Fibroblast of skin of right biceps (primary cell): ENCODE data around the gene WDHD1.
"Not testable (repeated sequence)": the region's sequence is repeated elsewhere in the genome, so short reads cannot be mapped to it uniquely, and the experiment has no call there.

Source experiments
- DNase-seq: peaks from one replicate; pipeline ENCODE4 v3.0.0-alpha.2; 2013

The WDHD1 gene

GRCh38 chr14:55045087-55045486, 18.2 kb upstream of the WDHD1 start:
- DNase-seq: no peak

GRCh38 chr14:55043528-55043927, 16.6 kb upstream of the WDHD1 start:
- no peak for DNase-seq

DNA sequence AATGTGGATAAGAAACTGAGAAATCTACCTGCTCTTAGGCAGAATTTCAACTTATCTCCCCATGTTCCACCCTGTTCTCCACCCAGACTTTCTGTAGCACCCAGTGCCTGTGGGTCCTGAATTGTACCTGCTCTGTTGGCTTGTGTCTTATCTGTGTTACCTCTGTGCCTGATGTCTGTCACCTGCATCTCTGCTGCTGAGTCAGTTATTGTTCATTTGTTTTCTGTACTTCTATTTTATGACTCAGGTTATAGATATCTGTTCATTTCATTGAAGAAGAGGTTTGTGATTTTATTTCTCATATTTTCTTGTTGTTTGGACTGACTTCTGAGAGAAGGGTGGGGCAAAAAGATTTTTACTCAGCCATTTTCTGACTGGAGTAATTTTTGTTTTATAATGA, 11.8 kb upstream of the WDHD1 start:
- DNase-seq: no peak

DNA sequence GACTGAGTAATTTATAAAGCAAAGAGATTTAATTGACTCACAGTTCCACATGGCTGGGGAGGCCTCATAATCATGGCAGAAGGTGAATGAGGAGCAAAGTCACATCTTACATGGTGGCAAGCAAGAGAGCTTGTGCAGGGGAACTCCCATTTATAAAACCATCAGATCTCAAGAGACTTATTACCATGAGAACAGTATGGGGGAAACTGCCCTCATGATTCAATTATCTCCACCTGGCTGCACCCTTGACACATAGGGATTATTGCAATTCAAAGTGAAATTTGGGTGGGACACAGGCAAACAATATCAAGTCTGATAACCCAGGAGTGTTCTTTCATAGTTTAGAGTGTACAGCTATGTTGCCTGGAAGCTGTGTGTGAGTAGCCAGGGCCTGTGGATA, 11.1 kb upstream of the WDHD1 start:
- not testable (repeated sequence) for DNase-seq

- DNase-seq: no peak
These were observed 4.3 kb upstream of the WDHD1 start for GRCh38 chr14:55031190-55031589.

DNA sequence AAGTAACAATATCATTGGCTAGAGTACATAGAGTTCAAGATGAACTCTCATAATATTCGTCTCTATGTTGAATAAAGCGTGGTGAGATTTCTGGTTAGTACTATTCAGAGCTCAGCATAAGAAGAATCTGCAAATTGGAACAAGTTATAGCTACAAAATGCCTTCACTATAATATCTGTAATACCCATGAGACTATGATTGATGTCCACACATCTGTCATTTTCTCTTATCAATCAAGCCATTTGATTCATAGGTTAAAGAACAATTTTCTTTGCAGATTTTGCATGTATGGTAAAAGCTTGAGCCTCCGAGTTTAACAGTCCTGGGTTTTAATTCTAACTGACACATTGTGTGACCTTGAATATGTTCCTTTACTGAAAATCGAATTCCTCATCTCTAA, 1.6 kb upstream of the WDHD1 start:
- no peak for DNase-seq

DNA sequence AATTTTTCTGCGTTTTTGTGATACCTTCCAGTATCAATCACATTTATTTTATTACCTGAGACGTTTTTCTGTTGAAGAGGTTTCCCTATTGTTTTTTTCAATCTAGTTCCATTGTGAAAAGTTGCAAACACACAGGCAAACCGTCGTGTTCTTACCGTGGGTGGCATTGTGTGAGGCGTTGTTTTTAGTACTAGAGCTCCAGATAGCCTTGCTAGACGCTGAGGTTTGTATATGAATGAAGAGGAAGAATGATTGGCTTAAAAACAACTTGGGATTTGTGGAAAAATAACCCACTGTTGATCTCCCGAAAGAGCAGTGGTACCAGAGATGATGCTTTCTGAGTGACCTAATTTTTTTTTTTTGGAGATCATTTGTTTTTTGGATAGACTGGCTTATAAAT, 1.2 kb upstream of the WDHD1 start:
- DNase-seq: no peak

GRCh38 chr14:55026441-55026792, 482 bp downstream of the WDHD1 start:
- no peak for DNase-seq

DNA sequence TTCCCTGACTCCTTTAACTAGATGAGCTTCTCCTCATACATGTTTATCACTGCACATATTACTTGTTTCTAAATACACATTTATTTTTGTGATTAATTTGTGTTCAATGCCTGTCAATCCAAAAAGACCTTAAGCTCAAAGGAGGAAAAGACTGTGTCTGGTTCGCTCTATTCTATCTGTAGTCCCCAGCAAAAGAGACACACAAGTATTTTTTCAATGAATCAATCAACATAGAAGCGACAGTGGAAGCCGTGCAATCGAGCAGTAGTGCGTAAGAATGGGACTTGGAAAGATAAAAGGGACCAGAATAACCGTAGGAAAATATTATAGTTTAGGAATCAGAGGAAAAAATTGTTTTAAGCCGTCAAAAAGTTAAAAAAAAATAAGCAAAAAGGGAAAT, 951 bp downstream of the WDHD1 start:
- DNase-seq: no peak

DNA sequence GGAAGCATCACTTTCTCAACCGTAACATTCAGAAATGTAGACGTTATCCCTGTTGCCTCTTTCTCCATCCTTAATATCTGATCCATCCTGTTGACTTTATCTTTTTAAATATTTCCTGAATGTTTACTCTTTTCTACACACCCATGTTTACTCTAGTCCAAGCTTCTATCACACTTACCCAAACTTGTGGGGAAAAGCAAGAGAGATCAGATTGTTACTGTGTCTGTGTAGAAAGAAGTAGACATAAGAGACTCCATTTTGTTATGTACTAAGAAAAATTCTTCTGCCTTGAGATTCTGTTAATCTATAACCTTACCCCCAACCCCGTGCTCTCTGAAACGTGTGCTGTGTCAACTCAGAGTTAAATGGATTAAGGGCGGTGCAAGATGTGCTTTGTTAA, 2.5 kb downstream of the WDHD1 start:
- DNase-seq: not testable (repeated sequence)

- peak; percentile 38 for DNase-seq
These were observed 6.8 kb downstream of the WDHD1 start for GRCh38 chr14:55019968-55020554.

DNA sequence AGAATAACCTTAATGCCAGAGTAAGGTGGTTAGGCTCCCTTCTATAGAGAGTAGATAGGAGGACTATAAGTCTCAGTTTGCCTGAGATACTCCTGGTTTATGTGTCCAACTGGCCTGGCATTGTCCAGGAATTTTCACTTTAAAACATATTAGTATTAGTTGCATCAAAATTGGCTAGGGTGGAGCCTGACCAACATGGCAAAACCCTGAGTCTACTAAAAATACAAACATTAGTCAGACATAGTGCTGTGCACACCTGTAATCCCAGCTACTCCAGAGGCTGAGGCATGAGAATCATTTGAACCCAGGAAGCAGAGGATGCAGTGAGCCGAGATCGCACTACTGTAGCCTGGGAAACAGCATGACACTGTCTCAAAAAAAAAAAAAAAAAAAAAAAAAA, 11.9 kb downstream of the WDHD1 start:
- no peak for DNase-seq

GRCh38 chr14:55005071-55005470, 21.8 kb downstream of the WDHD1 start:
- DNase-seq: peak; percentile 20

DNA sequence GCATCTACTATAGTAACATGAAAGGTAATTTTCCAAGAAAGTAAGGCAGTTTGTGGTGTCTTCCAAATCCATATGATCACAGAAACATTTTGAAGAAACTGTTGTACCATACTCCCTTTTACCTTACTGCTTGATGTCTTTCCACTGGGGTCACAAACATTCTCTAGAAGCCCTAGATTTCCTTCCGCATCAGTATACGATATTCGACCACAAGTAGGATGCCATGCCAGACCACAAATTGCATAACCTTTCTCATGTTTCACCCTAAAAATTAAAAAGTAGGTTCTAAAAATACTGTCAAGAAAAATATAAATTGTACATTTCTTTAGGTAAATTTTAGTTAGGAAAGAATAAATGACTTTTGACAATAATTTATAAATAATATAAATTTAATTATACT, 26.5 kb downstream of the WDHD1 start:
- no peak for DNase-seq

GRCh38 chr14:54985156-54985555, 41.7 kb downstream of the WDHD1 start:
- no peak for DNase-seq

GRCh38 chr14:54981698-54982097, 45.2 kb downstream of the WDHD1 start:
- DNase-seq: peak; percentile 24

GRCh38 chr14:54979039-54979438, 47.9 kb downstream of the WDHD1 start:
- no peak for DNase-seq

- DNase-seq: peak; percentile 84
These were observed 50.6 kb downstream of the WDHD1 start for GRCh38 chr14:54976316-54976715.

- DNase-seq: peak; percentile 4
These were observed 51.0 kb downstream of the WDHD1 start for GRCh38 chr14:54975856-54976255.

DNA sequence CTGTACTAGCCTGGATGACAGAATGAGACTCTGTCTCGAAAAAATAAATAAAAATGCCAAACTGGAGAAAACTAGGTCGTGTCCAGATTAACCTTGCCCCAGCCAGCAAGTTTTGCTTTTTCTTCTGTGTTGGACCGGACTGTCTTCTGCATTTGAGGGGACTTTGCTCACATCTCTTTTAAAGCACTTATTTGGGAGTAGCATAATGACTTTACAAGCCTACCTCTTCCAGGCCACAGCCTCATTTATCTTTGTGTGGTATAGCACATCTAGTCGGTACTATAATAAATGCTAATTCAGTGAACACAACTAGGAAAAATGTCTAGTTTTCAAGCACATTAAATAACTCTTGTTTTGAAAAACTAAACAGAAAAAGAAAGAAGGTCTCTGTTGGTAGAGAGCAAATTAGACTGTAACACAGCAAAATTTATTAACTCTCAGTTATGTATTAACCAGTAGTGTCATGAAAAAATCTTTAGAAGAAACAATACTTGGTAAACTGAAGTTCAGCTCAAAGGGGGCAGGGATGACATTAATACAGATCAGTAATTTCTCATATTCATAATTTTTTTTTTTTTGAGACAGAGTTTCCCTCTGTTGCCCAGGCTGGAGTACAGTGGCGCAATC, 52.0 kb downstream of the WDHD1 start:
- DNase-seq: no peak

- no peak for DNase-seq
These were observed 59.4 kb downstream of the WDHD1 start for GRCh38 chr14:54967496-54967895.

DNA sequence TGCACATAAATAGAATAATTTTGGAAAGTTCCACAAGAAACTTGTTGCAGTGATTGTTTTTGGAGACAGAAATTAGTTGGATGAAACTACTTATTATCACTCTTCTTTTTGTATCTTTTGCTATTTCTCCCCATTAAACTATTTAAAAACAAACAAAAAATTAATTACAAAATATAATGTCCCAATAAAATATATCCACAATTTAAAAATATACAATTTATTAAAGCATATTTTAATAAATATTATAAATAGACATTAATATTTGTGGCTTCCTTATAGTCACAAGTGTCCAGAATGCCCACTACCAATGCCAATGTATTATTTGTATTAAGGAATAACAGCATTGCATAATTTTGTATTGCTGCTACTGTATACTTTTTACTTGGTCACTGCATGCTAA, 71.8 kb downstream of the WDHD1 start:
- no peak for DNase-seq

DNA sequence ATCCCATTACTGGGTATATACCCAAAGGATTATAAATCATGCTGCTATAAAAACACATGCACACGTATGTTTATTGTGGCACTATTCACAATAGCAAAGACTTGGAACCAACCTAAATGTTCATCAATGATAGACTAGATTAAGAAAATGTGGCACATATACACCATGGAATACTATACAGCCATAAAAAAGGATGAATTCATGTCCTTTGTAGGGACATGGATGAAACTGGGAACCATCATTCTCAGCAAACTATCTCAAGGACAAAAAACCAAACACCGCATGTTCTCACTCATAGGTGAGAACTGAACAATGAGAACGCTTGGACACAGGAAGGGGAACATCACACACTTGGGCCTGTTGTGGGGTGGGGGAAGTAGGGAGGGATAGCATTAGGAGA, 73.3 kb downstream of the WDHD1 start:
- DNase-seq: not testable (repeated sequence)

DNA sequence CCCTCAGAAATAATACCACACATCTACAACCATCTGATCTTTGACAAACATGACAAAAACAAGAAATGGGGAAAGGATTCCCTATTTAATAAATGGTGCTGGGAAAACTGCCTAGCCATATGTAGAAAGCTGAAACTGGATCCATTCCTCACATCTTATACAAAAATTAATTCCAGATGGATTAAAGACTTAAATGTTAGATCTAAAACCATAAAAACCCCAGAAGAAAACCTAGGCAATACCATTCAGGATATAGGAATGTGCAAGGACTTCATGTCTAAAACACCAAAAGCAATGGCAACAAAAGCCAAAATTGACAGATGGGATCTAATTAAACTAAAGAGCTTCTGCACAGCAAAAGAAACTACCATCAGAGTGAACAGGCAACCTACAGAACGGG, 74.1 kb downstream of the WDHD1 start:
- peak; percentile 20 for DNase-seq

DNA sequence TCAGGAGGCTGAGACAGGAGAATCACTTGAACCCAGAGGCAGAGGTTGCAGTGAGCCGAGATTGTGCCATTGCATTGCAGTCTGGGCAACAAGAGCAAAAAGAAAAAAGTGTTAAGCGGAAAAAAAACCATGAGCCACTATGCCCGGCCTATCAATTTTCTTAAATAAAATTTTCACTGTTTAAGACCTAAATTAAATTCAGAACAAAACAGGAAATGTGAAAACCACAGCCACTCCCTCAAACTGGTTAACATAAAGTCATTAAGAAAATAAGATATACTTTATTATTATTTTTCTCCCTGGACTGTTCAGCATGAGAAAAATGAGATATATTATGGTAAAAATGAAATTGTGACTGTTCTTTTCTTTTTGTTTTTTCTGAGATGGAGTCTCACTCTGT, 79.7 kb downstream of the WDHD1 start:
- DNase-seq: no peak
